Measurements from ENCODE around the gene MYO6.

MYO6 gene

GRCh38 chr6:75934643-75935472 is 185.8 kb downstream of the MYO6 start:
- no peak overlapping the region for H3K4me3 ChIP-seq (ENCODE audit: insufficient read depth, low read depth, low read length, poor library complexity, severe bottlenecking)

GRCh38 chr6:75935473-75935793 is 186.4 kb downstream of the MYO6 start:
- Histone ChIP-seq H3K36me3 (ENCODE audit: control insufficient read depth, insufficient read depth, low read length) (no peaks in the 10 kb centered on the region), H3K4me1 (ENCODE audit: control insufficient read depth, insufficient read depth, low read length, poor library complexity, severe bottlenecking) (peaks cover 6% of the 10 kb centered on the region), H3K27ac (ENCODE audit: insufficient read depth, low read length, poor library complexity, severe bottlenecking) (no peak overlapping the region), H3K4me3 (ENCODE audit: insufficient read depth, low read depth, low read length, poor library complexity, severe bottlenecking) (no peak overlapping the region), H3K9me3 (ENCODE audit: control insufficient read depth, low read length) (no peaks in the 10 kb centered on the region), H3K27me3 (replicated peaks; ENCODE audit: control insufficient read depth, insufficient read depth, low read length, poor library complexity, severe bottlenecking) (peaks cover 3% of the 10 kb centered on the region)
- DNase-seq: no peak

More at GRCh38 chr6:75934643-75935472, 185.8 kb downstream of the MYO6 start:
- H3K36me3 ChIP-seq (ENCODE audit: control insufficient read depth, insufficient read depth, low read length): no peaks in the 10 kb centered on the region
- DNase-seq: no peak
- peaks cover 6% of the 10 kb centered on the region for H3K4me1 ChIP-seq (ENCODE audit: control insufficient read depth, insufficient read depth, low read length, poor library complexity, severe bottlenecking)
- no peaks in the 10 kb centered on the region for H3K9me3 ChIP-seq (ENCODE audit: control insufficient read depth, low read length)
- H3K27me3 ChIP-seq (replicated peaks; ENCODE audit: control insufficient read depth, insufficient read depth, low read length, poor library complexity, severe bottlenecking): peaks cover 3% of the 10 kb centered on the region
- H3K27ac ChIP-seq (ENCODE audit: insufficient read depth, low read length, poor library complexity, severe bottlenecking): no peak overlapping the region

GRCh38 chr6:75936682-75937081 is 187.6 kb downstream of the MYO6 start:
- peaks cover 3% of the 10 kb centered on the region for H3K27me3 ChIP-seq (replicated peaks; ENCODE audit: control insufficient read depth, insufficient read depth, low read length, poor library complexity, severe bottlenecking)
- no peak overlapping the region for H3K4me3 ChIP-seq (ENCODE audit: insufficient read depth, low read depth, low read length, poor library complexity, severe bottlenecking)
- no peak overlapping the region for H3K27ac ChIP-seq (ENCODE audit: insufficient read depth, low read length, poor library complexity, severe bottlenecking)
- H3K9me3 ChIP-seq (ENCODE audit: control insufficient read depth, low read length): no peaks in the 10 kb centered on the region
- H3K4me1 ChIP-seq (ENCODE audit: control insufficient read depth, insufficient read depth, low read length, poor library complexity, severe bottlenecking): peaks cover 6% of the 10 kb centered on the region
- no peak for DNase-seq
- H3K36me3 ChIP-seq (ENCODE audit: control insufficient read depth, insufficient read depth, low read length): no peaks in the 10 kb centered on the region

- DNase-seq: no peak
- H3K36me3 ChIP-seq (ENCODE audit: control insufficient read depth, insufficient read depth, low read length): no peaks in the 10 kb centered on the region
- peaks cover 3% of the 10 kb centered on the region for H3K27me3 ChIP-seq (replicated peaks; ENCODE audit: control insufficient read depth, insufficient read depth, low read length, poor library complexity, severe bottlenecking)
- no peaks in the 10 kb centered on the region for H3K9me3 ChIP-seq (ENCODE audit: control insufficient read depth, low read length)
- no peak overlapping the region for H3K4me3 ChIP-seq (ENCODE audit: insufficient read depth, low read depth, low read length, poor library complexity, severe bottlenecking)
- no peak overlapping the region for H3K27ac ChIP-seq (ENCODE audit: insufficient read depth, low read length, poor library complexity, severe bottlenecking)
- H3K4me1 ChIP-seq (ENCODE audit: control insufficient read depth, insufficient read depth, low read length, poor library complexity, severe bottlenecking): peaks cover 6% of the 10 kb centered on the region
These were observed 188.8 kb downstream of the MYO6 start for GRCh38 chr6:75937846-75938245.

- Histone ChIP-seq H3K4me3 (ENCODE audit: insufficient read depth, low read depth, low read length, poor library complexity, severe bottlenecking) (no peak overlapping the region), H3K9me3 (ENCODE audit: control insufficient read depth, low read length) (no peaks in the 10 kb centered on the region), H3K36me3 (ENCODE audit: control insufficient read depth, insufficient read depth, low read length) (no peaks in the 10 kb centered on the region), H3K4me1 (ENCODE audit: control insufficient read depth, insufficient read depth, low read length, poor library complexity, severe bottlenecking) (no peaks in the 10 kb centered on the region), H3K27me3 (replicated peaks; ENCODE audit: control insufficient read depth, insufficient read depth, low read length, poor library complexity, severe bottlenecking) (no peaks in the 10 kb centered on the region), H3K27ac (ENCODE audit: insufficient read depth, low read length, poor library complexity, severe bottlenecking) (no peak overlapping the region)
- DNase-seq: no peak
These were observed 191.5 kb downstream of the MYO6 start for GRCh38 chr6:75940564-75940963.

GRCh38 chr6:75941509-75941908 is 192.5 kb downstream of the MYO6 start:
- H3K4me3 ChIP-seq (ENCODE audit: insufficient read depth, low read depth, low read length, poor library complexity, severe bottlenecking): no peak overlapping the region
- DNase-seq: no peak
- H3K36me3 ChIP-seq (ENCODE audit: control insufficient read depth, insufficient read depth, low read length): no peaks in the 10 kb centered on the region
- no peaks in the 10 kb centered on the region for H3K4me1 ChIP-seq (ENCODE audit: control insufficient read depth, insufficient read depth, low read length, poor library complexity, severe bottlenecking)
- no peaks in the 10 kb centered on the region for H3K9me3 ChIP-seq (ENCODE audit: control insufficient read depth, low read length)
- no peak overlapping the region for H3K27ac ChIP-seq (ENCODE audit: insufficient read depth, low read length, poor library complexity, severe bottlenecking)
- no peaks in the 10 kb centered on the region for H3K27me3 ChIP-seq (replicated peaks; ENCODE audit: control insufficient read depth, insufficient read depth, low read length, poor library complexity, severe bottlenecking)

GRCh38 chr6:75943381-75943780 is 194.3 kb downstream of the MYO6 start:
- no peaks in the 10 kb centered on the region for H3K4me1 ChIP-seq (ENCODE audit: control insufficient read depth, insufficient read depth, low read length, poor library complexity, severe bottlenecking)
- no peaks in the 10 kb centered on the region for H3K9me3 ChIP-seq (ENCODE audit: control insufficient read depth, low read length)
- no peaks in the 10 kb centered on the region for H3K27me3 ChIP-seq (replicated peaks; ENCODE audit: control insufficient read depth, insufficient read depth, low read length, poor library complexity, severe bottlenecking)
- H3K27ac ChIP-seq (ENCODE audit: insufficient read depth, low read length, poor library complexity, severe bottlenecking): no peak overlapping the region
- H3K36me3 ChIP-seq (ENCODE audit: control insufficient read depth, insufficient read depth, low read length): no peaks in the 10 kb centered on the region
- no peak for DNase-seq
- no peak overlapping the region for H3K4me3 ChIP-seq (ENCODE audit: insufficient read depth, low read depth, low read length, poor library complexity, severe bottlenecking)

GRCh38 chr6:75946146-75946831 is 197.2 kb downstream of the MYO6 start:
- H3K4me3 ChIP-seq (ENCODE audit: insufficient read depth, low read depth, low read length, poor library complexity, severe bottlenecking): no peak overlapping the region
- no peaks in the 10 kb centered on the region for H3K36me3 ChIP-seq (ENCODE audit: control insufficient read depth, insufficient read depth, low read length)
- no peaks in the 10 kb centered on the region for H3K9me3 ChIP-seq (ENCODE audit: control insufficient read depth, low read length)
- no peak overlapping the region for H3K27ac ChIP-seq (ENCODE audit: insufficient read depth, low read length, poor library complexity, severe bottlenecking)
- no peaks in the 10 kb centered on the region for H3K27me3 ChIP-seq (replicated peaks; ENCODE audit: control insufficient read depth, insufficient read depth, low read length, poor library complexity, severe bottlenecking)
- H3K4me1 ChIP-seq (ENCODE audit: control insufficient read depth, insufficient read depth, low read length, poor library complexity, severe bottlenecking): no peaks in the 10 kb centered on the region
- no peak for DNase-seq

GRCh38 chr6:75947935-75948334 is 198.9 kb downstream of the MYO6 start:
- no peak overlapping the region for H3K4me3 ChIP-seq (ENCODE audit: insufficient read depth, low read depth, low read length, poor library complexity, severe bottlenecking)
- H3K4me1 ChIP-seq (ENCODE audit: control insufficient read depth, insufficient read depth, low read length, poor library complexity, severe bottlenecking): no peaks in the 10 kb centered on the region
- H3K9me3 ChIP-seq (ENCODE audit: control insufficient read depth, low read length): no peaks in the 10 kb centered on the region
- no peak for DNase-seq
- no peaks in the 10 kb centered on the region for H3K27me3 ChIP-seq (replicated peaks; ENCODE audit: control insufficient read depth, insufficient read depth, low read length, poor library complexity, severe bottlenecking)
- H3K36me3 ChIP-seq (ENCODE audit: control insufficient read depth, insufficient read depth, low read length): no peaks in the 10 kb centered on the region
- no peak overlapping the region for H3K27ac ChIP-seq (ENCODE audit: insufficient read depth, low read length, poor library complexity, severe bottlenecking)

- DNase-seq: no peak
- no peaks in the 10 kb centered on the region for H3K4me1 ChIP-seq (ENCODE audit: control insufficient read depth, insufficient read depth, low read length, poor library complexity, severe bottlenecking)
- H3K36me3 ChIP-seq (ENCODE audit: control insufficient read depth, insufficient read depth, low read length): no peaks in the 10 kb centered on the region
- no peak overlapping the region for H3K4me3 ChIP-seq (ENCODE audit: insufficient read depth, low read depth, low read length, poor library complexity, severe bottlenecking)
- H3K27ac ChIP-seq (ENCODE audit: insufficient read depth, low read length, poor library complexity, severe bottlenecking): no peak overlapping the region
- no peaks in the 10 kb centered on the region for H3K9me3 ChIP-seq (ENCODE audit: control insufficient read depth, low read length)
- no peaks in the 10 kb centered on the region for H3K27me3 ChIP-seq (replicated peaks; ENCODE audit: control insufficient read depth, insufficient read depth, low read length, poor library complexity, severe bottlenecking)
These were observed 203.1 kb downstream of the MYO6 start for GRCh38 chr6:75952128-75952527.

All from effector memory CD4-positive, alpha-beta T cell (primary cell).